ENCODE data around the gene VPS16.
"Not testable (repeated sequence)": the region's sequence is repeated elsewhere in the genome, so short reads cannot be mapped to it uniquely, and the experiment has no call there.

Gene VPS16

GRCh38 chr20:2873010-2873746 is 32.6 kb downstream of the VPS16 start, which contains the start of gene PTPRA:
Gene PTPRA, plus strand, starts transcription at chr20:2873481. Its CDS starts 90,797 bp downstream, at chr20:2964278.
- peak; percentile 85 for DNase-seq

GRCh38 chr20:2873747-2874041 is 33.1 kb downstream of the VPS16 start:
- peak; percentile 69 for DNase-seq

- no peak for DNase-seq
Observed at GRCh38 chr20:2874456-2874855, 33.9 kb downstream of the VPS16 start.

GRCh38 chr20:2875690-2876203 is 35.2 kb downstream of the VPS16 start:
- DNase-seq = no peak

GRCh38 chr20:2878515-2878914 is 38.0 kb downstream of the VPS16 start:
- no peak for DNase-seq

- DNase-seq = no peak
Observed at GRCh38 chr20:2879146-2879545, 38.6 kb downstream of the VPS16 start.

GRCh38 chr20:2880650-2881049 is 40.1 kb downstream of the VPS16 start:
- DNase-seq = no peak

GRCh38 chr20:2883726-2884637 is 43.4 kb downstream of the VPS16 start:
- DNase-seq = no peak

GRCh38 chr20:2887715-2888114 is 47.2 kb downstream of the VPS16 start:
- DNase-seq = no peak

GRCh38 chr20:2888224-2888955 is 47.8 kb downstream of the VPS16 start:
- no peak for DNase-seq

GRCh38 chr20:2889209-2889608 is 48.7 kb downstream of the VPS16 start:
- DNase-seq = no peak

- DNase-seq = no peak
Observed at GRCh38 chr20:2889797-2890196, 49.3 kb downstream of the VPS16 start.

- no peak for DNase-seq
Observed at GRCh38 chr20:2890742-2891141, 50.2 kb downstream of the VPS16 start.

GRCh38 chr20:2891343-2891742 is 50.8 kb downstream of the VPS16 start:
- no peak for DNase-seq

- DNase-seq = no peak
Observed at GRCh38 chr20:2892376-2892775, 51.8 kb downstream of the VPS16 start.

GRCh38 chr20:2894221-2894620 is 53.7 kb downstream of the VPS16 start:
- no peak for DNase-seq

GRCh38 chr20:2895154-2895553 is 54.6 kb downstream of the VPS16 start:
- not testable (repeated sequence) for DNase-seq

GRCh38 chr20:2899243-2899642 is 58.7 kb downstream of the VPS16 start:
- DNase-seq = no peak

GRCh38 chr20:2900845-2901592 is 60.5 kb downstream of the VPS16 start:
- DNase-seq = no peak

- DNase-seq = no peak
Observed at GRCh38 chr20:2902291-2902690, 61.7 kb downstream of the VPS16 start.

- DNase-seq = no peak
Observed at GRCh38 chr20:2902818-2903217, 62.3 kb downstream of the VPS16 start.

- DNase-seq = no peak
Observed at GRCh38 chr20:2903686-2904085, 63.1 kb downstream of the VPS16 start.

- DNase-seq = no peak
Observed at GRCh38 chr20:2907519-2907918, 67.0 kb downstream of the VPS16 start.
